GM12878 (cell line): ENCODE measurements around the gene UBE3C. TPM values are rescaled to one million over a fixed set of nuclear protein-coding genes. Genes with fewer than 3 reads are reported as not detected.

Source experiments
- ATAC-seq: fragments of 200-7000 bp; cut with Tn5 transposase; 3 replicates; pipeline ENCODE4 v1.9.1; 2020; ENCODE audit warnings: mild to moderate bottlenecking, moderate library complexity
- BruUV-seq: library from RNA; stranded (reverse); fragments of 400-500 nt; replicated peaks from 2 replicates; lab custom pipeline; 2021; lab: Mats Ljungman, UMichigan
- CTCF ChIA-PET: fragments of 300-600 bp; sonication (Branson Sonifier 250); formaldehyde crosslinking; extraction: SDS; loops from one replicate; lab custom pipeline; 2021; ENCODE audit warnings: inconsistent platforms; lab: Yijun Ruan, JAX
- POLR2A ChIA-PET: fragments of 350-600 bp; formaldehyde crosslinking; extraction: SDS; loops from one replicate; lab custom pipeline; 2021; ENCODE audit warnings: inconsistent platforms; lab: Charles Lee
- RAD21 ChIA-PET: fragments of 300-600 bp; sonication (Branson Sonifier 250); formaldehyde crosslinking; loops from one replicate; lab custom pipeline; 2023; ENCODE audit warnings: antibody characterized with exemption; ENCODE audit not compliant: unreplicated experiment; lab: Charles Lee
- SMC1A ChIA-PET: fragments of 300-600 bp; sonication (Branson Sonifier 250); formaldehyde crosslinking; loops from one replicate; lab custom pipeline; 2023; ENCODE audit not compliant: unreplicated experiment, uncharacterized antibody; lab: Charles Lee
- DNase-seq: peaks from one replicate; pipeline ENCODE4 v3.0.0-alpha.2; 2011; ENCODE audit warnings: low read depth, low spot score
- FAIRE-seq: peaks from 3 replicates; lab custom pipeline; 2011; peaks lifted over from hg19 to GRCh38; lab: Jason Lieb, UNC
- H2AFZ ChIP-seq: 2 replicates; pipeline ENCODE4 v1.6.0; 2011; ENCODE audit warnings: low read depth, low read length, control low read depth; ENCODE audit not compliant: control insufficient read depth
- H3K27ac ChIP-seq: 2 replicates; pipeline ENCODE4 v1.5.1; 2011; ENCODE audit warnings: control low read depth; ENCODE audit not compliant: control insufficient read depth, insufficient read depth
- H3K27me3 ChIP-seq, 2 experiments: replicated peaks in 1 of 2; 2 replicates each; pipeline versions ENCODE4 v1.6.0 to v1.6.1; 2011; ENCODE audit warnings: low read length in 1 of 2; ENCODE audit not compliant: control insufficient read depth in 2 of 2, insufficient read depth in 2 of 2
- H3K36me3 ChIP-seq, 2 experiments: 2 replicates each; pipeline ENCODE4 v1.5.1; 2011; ENCODE audit warnings: low read length in 1 of 2; ENCODE audit not compliant: control insufficient read depth in 2 of 2, insufficient read depth in 2 of 2
- H3K4me1 ChIP-seq: 2 replicates; pipeline ENCODE4 v1.6.1; 2011; ENCODE audit warnings: mild to moderate bottlenecking, low read length, moderate library complexity, mixed read lengths; ENCODE audit not compliant: control insufficient read depth, insufficient read depth
- H3K4me2 ChIP-seq: 2 replicates; pipeline ENCODE4 v1.6.0; 2011; ENCODE audit warnings: control low read depth; ENCODE audit not compliant: control insufficient read depth, insufficient read depth
- H3K4me3 ChIP-seq: fragments of 200-600 bp; sonication (generic); 2 replicates; pipeline ENCODE4 v1.5.1; 2016
- H3K79me2 ChIP-seq: 2 replicates; pipeline ENCODE4 v1.6.0; 2011; ENCODE audit warnings: low read length; ENCODE audit not compliant: control insufficient read depth, insufficient read depth
- H3K9ac ChIP-seq: 2 replicates; pipeline ENCODE4 v1.8.0; 2011; ENCODE audit warnings: low read length, control low read depth, mixed read lengths; ENCODE audit not compliant: control insufficient read depth, insufficient read depth
- H3K9me3 ChIP-seq: replicated peaks from 3 replicates; pipeline ENCODE4 v1.5.1; 2011; ENCODE audit warnings: mild to moderate bottlenecking, low read length; ENCODE audit not compliant: control insufficient read depth, insufficient read depth
- H4K20me1 ChIP-seq: 2 replicates; pipeline ENCODE4 v1.6.0; 2011; ENCODE audit not compliant: control insufficient read depth, insufficient read depth
- BACH1 ChIP-seq: fragments of 450-650 bp; IDR thresholded peaks from 2 replicates; pipeline ENCODE4 v1.6.1; 2017; ENCODE audit warnings: mild to moderate bottlenecking, borderline replicate concordance
- BMI1 ChIP-seq: fragments of 450-650 bp; IDR thresholded peaks from 2 replicates; pipeline ENCODE4 v1.6.1; 2016; ENCODE audit warnings: mild to moderate bottlenecking, moderate library complexity, borderline replicate concordance
- CBFB ChIP-seq: IDR thresholded peaks from 2 replicates; pipeline ENCODE4 v1.6.1; 2016; ENCODE audit warnings: antibody characterized with exemption, low read depth
- CBX5 ChIP-seq: sonication (generic); IDR thresholded peaks from 2 replicates; pipeline ENCODE4 v1.6.1; 2016; ENCODE audit warnings: low read depth, moderate library complexity, mild to moderate bottlenecking, inconsistent platforms
- CHD4 ChIP-seq: fragments of 200-600 bp; sonication (generic); IDR thresholded peaks from 2 replicates; pipeline ENCODE4 v1.6.1; 2016; ENCODE audit warnings: mild to moderate bottlenecking
- CREB1 ChIP-seq: IDR thresholded peaks from 2 replicates; pipeline ENCODE4 v1.6.1; 2012; ENCODE audit warnings: low read depth, mild to moderate bottlenecking, inconsistent platforms
- EED ChIP-seq: sonication (generic); IDR thresholded peaks from 2 replicates; pipeline ENCODE4 v1.6.1; 2016; ENCODE audit warnings: antibody characterized with exemption, low read depth
- ETV6 ChIP-seq, 2 experiments: fragments of 450-650 bp in 1 of 2; IDR thresholded peaks in 1 of 2; conservative IDR thresholded peaks in 1 of 2; 2 replicates each; pipeline ENCODE4 v1.6.1; 2014; ENCODE audit warnings: antibody characterized with exemption in 1 of 2, borderline replicate concordance in 1 of 2, low read depth in 1 of 2, mild to moderate bottlenecking in 1 of 2, moderate library complexity in 1 of 2
- EZH2 ChIP-seq: IDR thresholded peaks from 2 replicates; pipeline ENCODE4 v1.6.1; 2012; ENCODE audit warnings: low read depth, mild to moderate bottlenecking, control low read depth, inconsistent platforms, low read length, borderline replicate concordance; ENCODE audit not compliant: control insufficient read depth
- GABPA ChIP-seq: IDR thresholded peaks from 2 replicates; pipeline ENCODE4 v1.6.1; 2014; ENCODE audit warnings: antibody characterized with exemption, low read depth, mild to moderate bottlenecking, inconsistent platforms
- HDAC6 ChIP-seq: fragments of 200-600 bp; sonication (generic); IDR thresholded peaks from one replicate; pipeline ENCODE4 v1.8.0; 2017; ENCODE audit warnings: antibody characterized with exemption; ENCODE audit not compliant: unreplicated experiment
- JUND ChIP-seq: IDR thresholded peaks from 2 replicates; pipeline ENCODE4 v1.6.1; 2012; ENCODE audit warnings: low read depth, mild to moderate bottlenecking, low read length, improper control_type of control experiment, moderate library complexity
- RBBP5 ChIP-seq: fragments of 200-600 bp; sonication (generic); conservative IDR thresholded peaks from 2 replicates; pipeline ENCODE4 v1.6.1; 2016
- RCOR1 ChIP-seq: conservative IDR thresholded peaks from 2 replicates; pipeline ENCODE4 v1.6.1; 2012; ENCODE audit warnings: low read depth, low read length, improper control_type of control experiment
- SREBF1 ChIP-seq: IDR thresholded peaks from 2 replicates; pipeline ENCODE4 v1.6.1; 2012; ENCODE audit warnings: mild to moderate bottlenecking, low read length
- SUZ12 ChIP-seq: fragments of 200-600 bp; sonication (generic); IDR thresholded peaks from one replicate; pipeline ENCODE4 v1.6.1; 2018; ENCODE audit warnings: antibody characterized with exemption, mild to moderate bottlenecking; ENCODE audit not compliant: unreplicated experiment
- TAF1 ChIP-seq: IDR thresholded peaks from 2 replicates; pipeline ENCODE4 v1.6.1; 2011; ENCODE audit warnings: mild to moderate bottlenecking, low read depth, low read length, borderline replicate concordance
- TARDBP ChIP-seq: IDR thresholded peaks from 2 replicates; pipeline ENCODE4 v1.6.1; 2016; ENCODE audit warnings: borderline replicate concordance
- YBX1 ChIP-seq: fragments of 450-650 bp; IDR thresholded peaks from 2 replicates; pipeline ENCODE4 v1.6.1; 2016; ENCODE audit warnings: antibody characterized with exemption
- ZBED1 ChIP-seq: IDR thresholded peaks from 2 replicates; pipeline ENCODE4 v1.6.1; 2016; ENCODE audit warnings: borderline replicate concordance
- ZNF24 ChIP-seq: fragments of 450-650 bp; IDR thresholded peaks from 2 replicates; pipeline ENCODE4 v1.6.1; 2017; ENCODE audit warnings: antibody characterized with exemption, mild to moderate bottlenecking
- ZNF384 ChIP-seq: IDR thresholded peaks from 2 replicates; pipeline ENCODE4 v1.6.1; 2012; ENCODE audit warnings: low read depth, mild to moderate bottlenecking, low read length, improper control_type of control experiment, borderline replicate concordance
- ZNF622 ChIP-seq: fragments of 450-650 bp; IDR thresholded peaks from 2 replicates; pipeline ENCODE4 v1.6.1; 2017; ENCODE audit warnings: mild to moderate bottlenecking, inconsistent platforms
- ZZZ3 ChIP-seq: IDR thresholded peaks from 2 replicates; pipeline ENCODE4 v1.6.1; 2011; ENCODE audit warnings: low read depth; ENCODE audit not compliant: control insufficient read depth, insufficient read length
- WGBS: methylation state at CpG from one replicate; pipeline ENCODE4 v1.1.6; 2016; ENCODE audit warnings: low lambda C conversion rate; ENCODE audit not compliant: insufficient replicate concordance, insufficient coverage; ENCODE audit errors: missing lambda C conversion rate; 5-methylcytosine and 5-hydroxymethylcytosine counted together
- in situ Hi-C: fragments of 300-500 bp; cut with MboI; formaldehyde crosslinking; loops from 9 replicates; pipeline ENCODE4 v1.14.3; 2018; ENCODE audit warnings: mixed read lengths
- intact Hi-C: fragments of 100-400 bp; cut with micrococcal nuclease; formaldehyde crosslinking; loops from one replicate; pipeline ENCODE4 v1.14.2; 2022; ENCODE audit not compliant: unreplicated experiment
- polyA plus RNA-seq, 11 experiments: library from polyadenylated mRNA; depleted of rRNA in 4 of 11; unstranded in 6 of 11; stranded (reverse) in 5 of 11; fragments of >200 nt; fragmentation: Nextera tagmentation in 4 of 11; fragmentation: Illumina TruSeq in 1 of 11; extraction: Ambion mirVana in 4 of 11; extraction: Trizol in 1 of 11; gene quantifications; 1 replicate in 1 of 11; 2 replicates in 10 of 11; pipeline versions ENCODE4 v1.2.1 to v1.2.3, GENCODE V29; 2011 to 2016; ENCODE audit warnings: inconsistent platforms in 2 of 11, missing spikeins in 2 of 11, low read depth in 1 of 11
- total RNA-seq, 4 experiments: library from RNA; depleted of rRNA in 3 of 4; stranded (reverse); fragments of >200 nt in 3 of 4; fragmentation: Illumina TruSeq in 1 of 4; extraction: Trizol in 1 of 4; gene quantifications; 2 replicates each; pipeline versions ENCODE4 v1.2.1 to v1.2.3, GENCODE V29; 2013 to 2021
- TF ChIP-seq, protein P1 (sequence below): fragments of 450-650 bp; IDR thresholded peaks from 2 replicates; pipeline ENCODE4 v1.6.1; 2016; ENCODE audit warnings: mild to moderate bottlenecking

UBE3C gene
- total and polyA plus RNA-seq, 10 of the 15 experiments (the other 5 are each of a cell fraction or from before 2014, with no cell fraction given): 7.9 to 65.9 (median 45.2) TPM

DNA sequence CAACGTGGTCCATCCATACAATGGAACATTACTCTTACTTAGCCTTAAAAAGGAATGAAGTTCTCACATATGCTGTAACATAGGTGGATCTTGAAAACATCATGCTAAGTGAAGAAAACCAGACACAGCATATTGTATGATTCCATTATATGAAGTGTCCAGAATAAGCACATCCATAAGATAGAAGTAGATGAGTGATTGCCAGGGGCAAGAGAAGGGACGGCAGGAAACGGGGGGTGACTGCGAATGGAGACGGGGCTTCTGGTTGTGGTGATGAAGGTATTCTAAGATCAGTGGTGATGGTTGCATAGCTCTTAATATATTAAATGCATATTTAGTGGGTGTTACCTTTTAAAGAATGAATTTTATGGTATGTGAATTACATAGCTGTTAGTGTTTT, 29.8 kb downstream of the UBE3C start:
- POLR2A ChIA-PET: no interaction called here

DNA sequence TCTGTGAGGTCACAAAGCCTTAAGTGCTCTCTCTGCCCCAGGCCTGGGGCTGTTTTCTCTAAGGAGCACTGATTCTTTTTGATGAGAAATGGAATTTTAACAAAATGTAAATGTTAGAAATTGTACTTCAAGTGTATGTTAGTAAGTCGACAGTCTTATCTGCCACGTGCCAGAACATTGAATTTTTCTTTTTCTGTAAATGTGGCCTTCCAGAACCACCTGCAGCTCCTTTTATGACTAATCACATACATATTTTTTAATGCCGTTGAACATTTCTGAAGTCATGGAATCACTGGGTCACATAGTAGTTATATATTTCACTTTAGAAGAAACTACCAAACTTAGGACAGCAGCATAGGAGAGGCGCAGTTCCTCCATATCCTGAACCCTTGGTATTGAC, 38.0 kb downstream of the UBE3C start:
- RAD21 ChIA-PET: no interaction called here
- no peaks in the 10 kb centered on the region for H3K4me1 ChIP-seq
- peaks cover 16 to 35% of the 10 kb centered on the region in 2 experiments for H3K36me3 ChIP-seq
- no peak overlapping the region for H3K9ac ChIP-seq
- TF ChIP-seq RCOR1 (no peak), TAF1 (no peak), GABPA (no peak), YBX1 (no peak), JUND (no peak), SREBF1 (no peak), CBFB (no peak), BMI1 (no peak), CHD4 (no peak), EED (no peak), ZNF622 (no peak), CREB1 (no peak), ZBED1 (no peak), ETV6 (conservative IDR thresholded peaks at IDR 0.05 in 1 of 2, IDR thresholded peaks at IDR 0.05 in 1 of 2; ENCODE audit: borderline replicate concordance in 1 of 2, low read depth in 1 of 2) (no peak), TARDBP (no peak), RBBP5 (no peak)
- TF ChIP-seq, protein P1, sequence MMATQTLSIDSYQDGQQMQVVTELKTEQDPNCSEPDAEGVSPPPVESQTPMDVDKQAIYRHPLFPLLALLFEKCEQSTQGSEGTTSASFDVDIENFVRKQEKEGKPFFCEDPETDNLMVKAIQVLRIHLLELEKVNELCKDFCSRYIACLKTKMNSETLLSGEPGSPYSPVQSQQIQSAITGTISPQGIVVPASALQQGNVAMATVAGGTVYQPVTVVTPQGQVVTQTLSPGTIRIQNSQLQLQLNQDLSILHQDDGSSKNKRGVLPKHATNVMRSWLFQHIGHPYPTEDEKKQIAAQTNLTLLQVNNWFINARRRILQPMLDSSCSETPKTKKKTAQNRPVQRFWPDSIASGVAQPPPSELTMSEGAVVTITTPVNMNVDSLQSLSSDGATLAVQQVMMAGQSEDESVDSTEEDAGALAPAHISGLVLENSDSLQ: no peak
- TF ChIP-seq, all 136 proteins: peak for 0
- Histone ChIP-seq H3K27ac (no peak overlapping the region), H3K4me3 (no peak overlapping the region), H3K79me2 (no peaks in the 10 kb centered on the region), H3K4me2 (no peak overlapping the region), H3K9me3 (no peaks in the 10 kb centered on the region), H4K20me1 (no peaks in the 10 kb centered on the region), H2AFZ (no peak overlapping the region), H3K27me3 (no peaks in the 10 kb centered on the region)
- in situ Hi-C loops (no loop called here), intact Hi-C loops (no loop called here)
- ChIA-PET SMC1A (no interaction called here), POLR2A (interaction anchor here (0.6 kb wide), 1 partner anchor 11 kb away, joined by 3 read pairs; no protein-coding TSS in a partner anchor), CTCF (no interaction called here)
- no peak for DNase-seq
- WGBS: 46% methylated on average over 4 of the region's 4 CpGs
- BruUV-seq: no TSS peak
- FAIRE-seq: no peak
- no peak for ATAC-seq

More for the DNA sequence above, 29.8 kb downstream of the UBE3C start:
- H3K9ac ChIP-seq: no peak overlapping the region
- ATAC-seq (no peak), FAIRE-seq (no peak), DNase-seq (no peak)
- no peaks in the 10 kb centered on the region for H3K27me3 ChIP-seq
- H2AFZ ChIP-seq: no peak overlapping the region
- H3K4me3 ChIP-seq: no peak overlapping the region
- RAD21 ChIA-PET: no interaction called here
- no peak overlapping the region for H3K27ac ChIP-seq
- 99% methylated on average over 5 of the region's 5 CpGs for WGBS
- no peaks in the 10 kb centered on the region; the same call in 1 of the 2 replicates for H3K79me2 ChIP-seq
- intact Hi-C loops: no loop called here
- no peaks in the 10 kb centered on the region; the same call in 2 of the 3 replicates for H3K9me3 ChIP-seq
- peaks cover 5 to 23% of the 10 kb centered on the region in 2 experiments for H3K36me3 ChIP-seq
- no peak overlapping the region for H3K4me2 ChIP-seq
- BruUV-seq: no TSS peak
- no peak for TF ChIP-seq EZH2
- TF ChIP-seq ZZZ3: no peak
- TF ChIP-seq HDAC6: no peak
- TF ChIP-seq SUZ12: no peak
- no peak for TF ChIP-seq CBX5
- TF ChIP-seq ZNF384: no peak
- TF ChIP-seq ZNF24: no peak
- TF ChIP-seq BACH1: no peak
- H4K20me1 ChIP-seq: no peaks in the 10 kb centered on the region
- SMC1A ChIA-PET: no interaction called here
- in situ Hi-C loops: no loop called here
- CTCF ChIA-PET: no interaction called here
- no peaks in the 10 kb centered on the region for H3K4me1 ChIP-seq
